Naive thymus-derived CD4-positive, alpha-beta T cell (primary cell): ENCODE data around the gene PCNX1. TPM values are rescaled to one million over a fixed set of nuclear protein-coding genes. Genes with fewer than 3 reads are reported as not detected.
"Not testable (repeated sequence)": the region's sequence is repeated elsewhere in the genome, so short reads cannot be mapped to it uniquely, and the experiment has no call there.

ENCODE experiments used
- ATAC-seq: fragments of 150-1000 bp; cut with Tn5 transposase; 2 replicates; pipeline ENCODE4 v1.10.0; 2021; ENCODE audit warnings: mild to moderate bottlenecking, moderate library complexity
- CTCF ChIA-PET: fragments of 350-600 bp; sonication (Branson Sonifier 250); formaldehyde crosslinking; loops from one replicate; lab custom pipeline; 2021; ENCODE audit warnings: antibody characterized with exemption; lab: Charles Lee
- POLR2A ChIA-PET: fragments of 350-600 bp; sonication (Branson Sonifier 250); formaldehyde crosslinking; loops from one replicate; lab custom pipeline; 2021; ENCODE audit warnings: antibody characterized with exemption, inconsistent platforms; lab: Charles Lee
- DNase-seq, 9 donors: peaks; one replicate each; pipeline versions ENCODE4 v3.0.0 to v3.0.0-alpha.2; 2020 to 2022; ENCODE audit warnings: mixed read lengths in 1 of 9
- H3K27ac ChIP-seq: one replicate; pipeline ENCODE4 v1.7.0; 2013; ENCODE audit warnings: mild to moderate bottlenecking, low read depth, low read length, moderate library complexity
- H3K27me3 ChIP-seq, 2 donors: one replicate each; pipeline ENCODE4 v1.7.0; 2013; ENCODE audit warnings: low read length in 2 of 2, mild to moderate bottlenecking in 2 of 2, moderate library complexity in 2 of 2; ENCODE audit not compliant: control insufficient read depth in 2 of 2, insufficient read depth in 2 of 2
- H3K36me3 ChIP-seq, 3 experiments: 1 replicate in 2 of 3; 2 replicates in 1 of 3; pipeline ENCODE4 v1.7.0; 2013; ENCODE audit warnings: low read length in 3 of 3, mild to moderate bottlenecking in 3 of 3, moderate library complexity in 1 of 3; ENCODE audit not compliant: insufficient read depth in 3 of 3, control insufficient read depth in 2 of 3
- H3K4me1 ChIP-seq, 2 donors: one replicate each; pipeline ENCODE4 v1.7.0; 2013; ENCODE audit warnings: low read length in 2 of 2, mild to moderate bottlenecking in 2 of 2, moderate library complexity in 1 of 2; ENCODE audit not compliant: control insufficient read depth in 2 of 2, insufficient read depth in 2 of 2
- H3K4me3 ChIP-seq: 2 replicates; pipeline ENCODE4 v1.7.0; 2013; ENCODE audit warnings: mild to moderate bottlenecking, low read length
- H3K9me3 ChIP-seq, 3 experiments: 1 replicate in 2 of 3; 2 replicates in 1 of 3; pipeline ENCODE4 v1.7.0; 2013; ENCODE audit warnings: low read length in 3 of 3; ENCODE audit not compliant: control insufficient read depth in 2 of 3
- H3K27ac Mint-ChIP-seq, 9 donors: one replicate each; pipeline ENCODE4 v1.8.0; 2020 to 2022; ENCODE audit warnings: mixed read lengths in 9 of 9, mild to moderate bottlenecking in 8 of 9, moderate library complexity in 5 of 9, inconsistent platforms in 2 of 9
- H3K27me3 Mint-ChIP-seq, 5 donors: one replicate each; pipeline ENCODE4 v1.8.0; 2021 to 2022; ENCODE audit warnings: mixed read lengths in 5 of 5, mild to moderate bottlenecking in 1 of 5
- H3K36me3 Mint-ChIP-seq, 5 donors: one replicate each; pipeline ENCODE4 v1.8.0; 2020 to 2022; ENCODE audit warnings: mixed read lengths in 5 of 5, mild to moderate bottlenecking in 3 of 5, inconsistent platforms in 1 of 5
- H3K4me1 Mint-ChIP-seq, 7 donors: one replicate each; pipeline ENCODE4 v1.8.0; 2020 to 2022; ENCODE audit warnings: mixed read lengths in 7 of 7, mild to moderate bottlenecking in 3 of 7, inconsistent platforms in 1 of 7
- H3K4me3 Mint-ChIP-seq, 10 donors: one replicate each; pipeline ENCODE4 v1.8.0; 2020 to 2022; ENCODE audit warnings: mild to moderate bottlenecking in 10 of 10, mixed read lengths in 10 of 10, moderate library complexity in 6 of 10, inconsistent platforms in 2 of 10
- H3K9me3 Mint-ChIP-seq, 11 donors: one replicate each; pipeline ENCODE4 v1.8.0; 2020 to 2022; ENCODE audit warnings: mixed read lengths in 11 of 11, mild to moderate bottlenecking in 4 of 11, inconsistent platforms in 1 of 11, moderate library complexity in 1 of 11
- intact Hi-C, 2 donors: fragments of 100-400 bp; cut with micrococcal nuclease; formaldehyde crosslinking; loops; one replicate each; pipeline ENCODE4 v1.15.1; 2023
- polyA plus RNA-seq, 2 donors: library from polyadenylated mRNA; unstranded; fragments of 300-500 nt; fragmentation: Illumina TruSeq; gene quantifications; one replicate each; pipeline ENCODE4 v1.2.3, GENCODE V29; 2021
- total RNA-seq, 6 experiments: library from RNA in 5 of 6; stranded (reverse) in 5 of 6; gene quantifications; 1 replicate in 5 of 6; 2 replicates in 1 of 6; pipeline ENCODE4 v1.2.3 and lab custom pipeline; 2021 to 2026

The PCNX1 gene
- total and polyA plus RNA-seq, 7 experiments from 2014 or later = 11.2 to 114 (median 111) TPM

GRCh38 chr14:70935135-70935534, 27.9 kb downstream of the PCNX1 start:
- Histone ChIP-seq H3K27ac (peak overlapping the region; percentile 19), H3K4me3 (peak overlapping the region; percentile 35), H3K9me3 (no peaks in the 10 kb centered on the region), H3K4me1 (peaks cover 25 to 33% of the 10 kb centered on the region in 2 donors), H3K36me3 (no peaks in the 10 kb centered on the region), H3K27me3 (no peaks in the 10 kb centered on the region)
- CTCF ChIA-PET = interaction anchor here (1.1 to 2.7 kb wide), 2 partner anchors 26 to 28 kb away, joined by 3 to 16 read pairs; partner anchors contain the start of gene PCNX1
- DNase-seq (no peak), ATAC-seq (peak; percentile 24)
- Mint-ChIP-seq H3K4me1 (peaks cover 45 to 96% (median 87%) of the 10 kb centered on the region in 7 donors), H3K36me3 (peaks cover 12 to 45% (median 17%) of the 10 kb centered on the region in 5 donors), H3K4me3 (peak overlapping the region in 9 of 10 donors; percentile 7 to 81 (median 76)), H3K27ac (peak overlapping the region; percentile 48 to 93 (median 88)), H3K27me3 (no peaks in the 10 kb centered on the region), H3K9me3 (peaks cover 0 to 28% (median 17%) of the 10 kb centered on the region in 11 donors)
- POLR2A ChIA-PET = interaction anchor here (0.5 to 3.2 kb wide), 8 partner anchors 15 to 377 kb away, joined by 3 to 13 read pairs (median 5); partner anchors contain the start of gene PCNX1
- intact Hi-C loops = loop anchor here (2.0 kb wide), 3 partner anchors 14 to 26 kb away; no protein-coding TSS in a partner anchor

DNA sequence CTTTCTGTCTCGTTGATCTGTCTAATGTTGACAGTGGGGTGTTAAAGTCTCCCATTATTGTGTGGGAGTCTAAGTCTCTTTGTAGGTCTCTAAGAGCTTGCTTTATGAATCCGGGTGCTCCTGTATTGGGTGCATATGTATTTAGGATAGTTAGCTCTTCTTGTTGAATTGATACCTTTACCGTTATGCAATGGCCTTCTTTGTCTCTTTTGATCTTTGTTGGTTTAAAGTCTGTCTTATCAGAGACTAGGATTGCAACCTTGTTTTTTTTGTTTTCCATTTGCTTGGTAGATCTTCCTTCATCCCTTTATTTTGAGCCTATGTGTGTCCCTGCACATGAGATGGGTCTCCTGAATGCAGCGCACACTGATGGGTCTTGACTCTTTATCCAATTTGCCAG, 32.4 kb downstream of the PCNX1 start:
- H3K27me3 Mint-ChIP-seq, ATAC-seq, H3K27me3 ChIP-seq, CTCF ChIA-PET, intact Hi-C loops, H3K27ac ChIP-seq, H3K4me3 ChIP-seq, DNase-seq: not testable (repeated sequence)
- Mint-ChIP-seq H3K9me3 (peaks cover 18 to 73% (median 53%) of the 10 kb centered on the region in 11 donors), H3K4me1 (peaks cover 53 to 91% (median 84%) of the 10 kb centered on the region in 7 donors), H3K4me3 (peak overlapping the region in 9 of 10 donors; percentile 5 to 74 (median 61)), H3K36me3 (peaks cover 40 to 85% (median 57%) of the 10 kb centered on the region in 5 donors), H3K27ac (peak overlapping the region; percentile 80 to 99 (median 92))
- H3K4me1 ChIP-seq = peaks cover 25 to 29% of the 10 kb centered on the region in 2 donors
- H3K9me3 ChIP-seq = peaks cover 0 to 21% (median 12%) of the 10 kb centered on the region in 3 experiments
- peaks cover 0 to 13% (median under 1%) of the 10 kb centered on the region in 3 experiments for H3K36me3 ChIP-seq
- POLR2A ChIA-PET = interaction anchor here (3.5 to 3.9 kb wide), 2 partner anchors 14 to 34 kb away, joined by 35 to 68 read pairs; partner anchors contain the start of gene PCNX1

- intact Hi-C loops = loop anchor here (1.0 kb wide), 4 partner anchors 11 to 34 kb away; partner anchors contain the start of gene PCNX1 (in 2 of the 2)
- Mint-ChIP-seq H3K9me3 (peaks cover 18 to 85% (median 56%) of the 10 kb centered on the region in 11 donors), H3K4me1 (peaks cover 47 to 88% (median 81%) of the 10 kb centered on the region in 7 donors), H3K27ac (peak overlapping the region; percentile 87 to 99 (median 93)), H3K4me3 (peak overlapping the region; percentile 64 to 86 (median 76)), H3K36me3 (peaks cover 43 to 90% (median 73%) of the 10 kb centered on the region in 5 donors)
- H3K9me3 ChIP-seq = peaks cover 0 to 21% (median 12%) of the 10 kb centered on the region in 3 experiments
- ChIA-PET POLR2A (interaction anchor here (0.6 to 3.9 kb wide), 16 partner anchors 9 to 342 kb away, joined by 3 to 68 read pairs (median 4); partner anchors contain the start of genes MAP3K9, MED6 and PCNX1), CTCF (interaction anchor here (0.6 to 3.1 kb wide), 11 partner anchors 11 to 68 kb away, joined by 3 to 46 read pairs (median 5); partner anchors contain the start of gene PCNX1)
- peak overlapping the region; percentile 46 for H3K4me3 ChIP-seq
- not testable (repeated sequence) for H3K27me3 Mint-ChIP-seq, H3K27me3 ChIP-seq, ATAC-seq
- H3K27ac ChIP-seq = peak overlapping the region; percentile 12
- peaks cover 17 to 21% of the 10 kb centered on the region in 2 donors for H3K4me1 ChIP-seq
- peak; percentile 34 to 87 (median 79) for DNase-seq
- peaks cover 0 to 17% (median 3%) of the 10 kb centered on the region in 3 experiments for H3K36me3 ChIP-seq
These were observed 34.5 kb downstream of the PCNX1 start for GRCh38 chr14:70941637-70942341.

DNA sequence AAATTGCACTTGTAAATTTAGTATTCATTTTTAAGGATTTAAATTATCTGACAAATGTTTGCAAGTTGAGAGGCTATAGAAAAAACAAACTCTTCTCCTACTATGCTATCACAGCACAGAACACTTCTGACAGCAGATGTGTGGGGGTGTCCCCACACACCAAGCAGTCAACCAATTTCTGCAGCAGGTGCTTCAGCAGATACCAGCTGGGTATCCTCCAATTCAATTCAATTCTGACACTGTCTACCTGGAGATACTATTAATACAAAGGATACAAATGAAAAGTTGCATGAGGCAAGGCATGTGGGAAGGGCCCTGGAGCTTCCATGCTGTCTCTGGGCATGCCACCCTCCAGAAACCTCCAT, 35.1 kb downstream of the PCNX1 start:
- intact Hi-C loops = no loop called here
- Histone ChIP-seq H3K4me1 (peaks cover 17 to 21% of the 10 kb centered on the region in 2 donors), H3K36me3 (peaks cover 0 to 23% (median 3%) of the 10 kb centered on the region in 3 experiments), H3K27ac (peak overlapping the region; percentile 12), H3K9me3 (peaks cover 0 to 21% (median 12%) of the 10 kb centered on the region in 3 experiments), H3K27me3 (no peaks in the 10 kb centered on the region), H3K4me3 (no peak overlapping the region)
- H3K4me3 Mint-ChIP-seq = peak overlapping the region in 9 of 10 donors; percentile 33 to 86 (median 58)
- CTCF ChIA-PET = interaction anchor here (0.6 to 3.1 kb wide), 4 partner anchors 11 to 35 kb away, joined by 3 to 46 read pairs (median 16); partner anchors contain the start of gene PCNX1
- ATAC-seq (no peak), DNase-seq (no peak)
- peak overlapping the region; percentile 26 to 99 (median 91) for H3K27ac Mint-ChIP-seq
- POLR2A ChIA-PET = interaction anchor here (0.7 to 3.9 kb wide), 8 partner anchors 8 to 36 kb away, joined by 3 to 68 read pairs (median 17); partner anchors contain the start of gene PCNX1
- peaks cover 18 to 88% (median 56%) of the 10 kb centered on the region in 11 donors for H3K9me3 Mint-ChIP-seq
- H3K27me3 Mint-ChIP-seq = no peaks in the 10 kb centered on the region
- H3K36me3 Mint-ChIP-seq = peaks cover 48 to 90% (median 74%) of the 10 kb centered on the region in 5 donors
- H3K4me1 Mint-ChIP-seq = peaks cover 47 to 86% (median 82%) of the 10 kb centered on the region in 7 donors

- intact Hi-C loops, H3K27me3 Mint-ChIP-seq, H3K27me3 ChIP-seq, H3K27ac ChIP-seq, H3K4me3 ChIP-seq, ATAC-seq, DNase-seq: not testable (repeated sequence)
- peaks cover 18 to 92% (median 55%) of the 10 kb centered on the region in 11 donors for H3K9me3 Mint-ChIP-seq
- peaks cover 0 to 26% (median 6%) of the 10 kb centered on the region in 3 experiments for H3K36me3 ChIP-seq
- H3K36me3 Mint-ChIP-seq = peaks cover 52 to 90% (median 74%) of the 10 kb centered on the region in 5 donors
- H3K9me3 ChIP-seq = peaks cover 0 to 24% (median 12%) of the 10 kb centered on the region in 3 experiments
- CTCF ChIA-PET = interaction anchor here (1.2 to 3.1 kb wide), 3 partner anchors 11 to 36 kb away, joined by 3 to 46 read pairs (median 29); partner anchors contain the start of gene PCNX1
- peak overlapping the region; percentile 26 to 99 (median 91) for H3K27ac Mint-ChIP-seq
- POLR2A ChIA-PET = interaction anchor here (0.7 to 3.9 kb wide), 6 partner anchors 11 to 37 kb away, joined by 3 to 68 read pairs (median 18); partner anchors contain the start of gene PCNX1
- peaks cover 17 to 21% of the 10 kb centered on the region in 2 donors for H3K4me1 ChIP-seq
- peaks cover 44 to 86% (median 81%) of the 10 kb centered on the region in 7 donors for H3K4me1 Mint-ChIP-seq
- H3K4me3 Mint-ChIP-seq = peak overlapping the region in 8 of 10 donors; percentile 33 to 86 (median 58)
These were observed 35.5 kb downstream of the PCNX1 start for GRCh38 chr14:70942721-70943120.
